ENCODE results near the gene FMOD.

The FMOD gene

GRCh38 chr1:203351037-203351625 is at the start of gene FMOD:
Gene FMOD (minus strand): TSS chr1:203351122. CDS start chr1:203348270, 2,852 bp downstream.
- DNase-seq, result peak in 1 of 2 experiments; percentile 3

- no peak for DNase-seq
Measured at GRCh38 chr1:203396595-203397194, 45.8 kb upstream of the FMOD start.

GRCh38 chr1:203395751-203396150 is 44.8 kb upstream of the FMOD start:
- no peak for DNase-seq

DNA sequence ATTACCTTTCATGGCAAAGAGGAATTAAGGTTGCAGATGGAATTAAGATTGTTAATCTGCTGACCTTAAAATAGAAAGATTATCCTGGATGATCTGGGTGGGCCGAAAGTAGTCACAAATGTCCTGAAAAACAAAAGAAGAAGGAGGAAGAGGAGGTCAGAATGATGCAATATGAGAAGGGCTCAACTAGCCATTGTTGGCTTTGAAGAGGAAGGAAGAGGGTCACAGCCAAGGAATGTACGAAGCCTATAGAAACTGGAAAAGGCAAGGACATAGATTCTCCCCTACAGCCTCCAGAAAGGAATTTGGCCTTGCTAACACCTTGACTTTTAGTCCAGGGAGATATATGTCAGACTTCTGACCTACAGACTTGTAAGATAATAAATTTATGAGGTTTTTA is 39.4 kb upstream of the FMOD start:
- DNase-seq, result no peak

- DNase-seq, result no peak
Measured at GRCh38 chr1:203388683-203389082, 37.8 kb upstream of the FMOD start.

DNA sequence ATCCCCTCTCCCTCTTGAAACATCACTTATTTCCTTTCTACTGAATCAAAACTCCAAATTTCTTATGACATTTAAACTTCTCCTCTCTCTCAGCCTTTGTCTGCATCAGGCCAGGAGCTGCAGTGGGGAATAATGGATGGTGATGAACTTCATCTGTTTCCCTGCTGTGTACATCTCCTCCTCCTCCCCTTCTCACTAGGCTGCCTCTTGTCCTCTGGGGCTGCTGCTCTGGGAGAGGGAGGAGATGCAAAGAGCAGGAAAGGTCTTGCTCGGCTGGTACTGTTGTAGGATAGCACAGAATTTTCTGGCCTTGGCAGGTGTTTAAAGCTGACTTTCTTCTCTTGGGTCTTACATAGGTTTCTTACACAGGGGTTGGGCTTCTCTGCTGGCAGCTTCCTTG is 31.1 kb upstream of the FMOD start:
- no peak for DNase-seq

DNA sequence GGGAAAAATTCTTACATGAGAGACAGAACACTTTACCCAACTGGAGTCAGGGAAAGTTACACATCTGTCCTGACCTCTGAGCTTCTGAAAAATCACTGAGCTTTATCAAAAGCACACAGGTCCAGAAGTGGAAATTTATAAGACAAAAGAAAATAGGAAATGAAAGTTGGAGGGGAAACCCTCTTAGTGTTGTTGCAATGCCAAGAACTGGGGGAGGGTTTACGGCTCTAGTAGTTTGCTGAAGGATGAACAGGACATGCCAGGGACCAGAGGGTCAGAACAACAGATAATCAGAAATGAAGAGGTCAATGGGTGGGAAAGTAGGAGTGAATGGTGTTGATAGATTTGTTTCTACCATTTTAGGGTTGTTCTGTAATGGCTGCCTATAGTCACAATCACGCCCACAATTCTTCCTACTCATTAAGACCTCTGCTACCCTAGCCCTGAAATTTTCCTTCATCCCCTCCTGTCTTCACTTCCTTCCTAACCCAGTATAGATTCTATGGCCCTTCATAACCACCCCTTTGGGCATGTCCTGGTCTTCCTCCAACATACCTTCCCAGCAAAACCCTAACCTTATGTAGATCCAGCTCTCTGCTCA is 30.3 kb upstream of the FMOD start:
- DNase-seq, result no peak

DNA sequence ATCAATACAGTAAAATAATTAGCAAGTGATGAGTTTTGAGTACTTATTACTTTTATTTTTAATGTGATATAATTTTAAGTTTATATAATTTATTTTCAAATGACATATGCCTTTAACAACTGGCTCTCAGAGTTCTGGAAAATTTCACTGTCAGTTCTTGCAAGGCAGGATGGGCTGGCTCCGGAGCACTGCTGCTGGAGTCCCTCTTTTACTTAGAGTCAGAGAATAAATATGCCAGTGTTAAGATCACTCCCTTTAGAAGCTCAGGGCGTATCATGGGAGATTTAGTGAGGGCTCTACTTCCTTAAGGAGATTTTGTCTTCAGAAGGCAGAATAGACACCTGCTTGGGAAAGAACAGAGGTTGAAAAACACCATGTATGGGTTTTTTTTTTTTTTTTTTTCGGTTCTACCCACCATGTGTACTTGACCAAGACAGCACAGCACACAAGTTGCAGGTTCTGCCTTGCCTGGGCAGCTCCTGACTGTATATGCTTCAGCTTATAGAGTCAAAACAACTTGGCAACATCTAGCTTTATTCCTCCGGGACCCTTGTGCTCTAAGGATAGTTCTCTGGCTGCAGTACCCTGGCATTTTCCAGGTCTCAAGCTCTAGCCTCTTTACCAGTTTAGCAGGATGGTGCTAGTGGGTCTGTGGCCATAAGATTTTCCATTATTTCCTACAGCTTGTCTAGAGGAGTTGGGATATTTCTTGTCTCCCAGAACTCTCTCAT is 29.7 kb upstream of the FMOD start:
- no peak for DNase-seq

GRCh38 chr1:203379825-203380224 is 28.9 kb upstream of the FMOD start:
- no peak for DNase-seq

DNA sequence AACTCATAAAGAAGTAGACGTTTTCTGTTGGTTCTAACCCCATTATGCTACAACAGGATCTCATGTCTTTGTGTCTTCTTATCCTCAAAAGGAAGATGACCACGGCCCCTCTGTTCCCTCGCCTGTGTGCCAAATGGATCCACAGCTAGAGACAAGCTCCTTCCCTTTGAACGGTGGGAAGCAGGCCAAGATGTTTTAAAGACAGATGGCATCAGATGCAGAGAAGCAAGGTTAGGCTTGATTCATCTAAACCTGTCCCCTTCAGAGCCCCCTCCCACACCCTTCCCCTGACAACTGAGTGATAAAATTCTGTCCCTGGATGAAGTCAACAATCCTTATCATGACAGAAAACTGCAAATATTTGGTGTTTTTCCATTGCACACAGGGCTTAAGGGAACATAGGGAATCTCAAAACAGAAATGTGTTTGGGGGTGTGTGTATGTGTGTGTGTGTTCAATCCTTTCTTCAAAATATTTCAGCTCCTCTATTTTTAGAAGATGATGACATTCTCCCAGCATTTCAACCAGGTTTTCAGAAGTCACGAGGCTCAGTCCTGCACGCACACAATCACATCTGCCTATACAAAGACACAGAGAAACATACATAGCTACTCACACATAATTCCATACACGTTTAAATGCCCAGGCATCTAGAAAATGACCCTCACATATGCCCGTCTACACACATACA is 27.8 kb upstream of the FMOD start:
- no peak for DNase-seq

DNA sequence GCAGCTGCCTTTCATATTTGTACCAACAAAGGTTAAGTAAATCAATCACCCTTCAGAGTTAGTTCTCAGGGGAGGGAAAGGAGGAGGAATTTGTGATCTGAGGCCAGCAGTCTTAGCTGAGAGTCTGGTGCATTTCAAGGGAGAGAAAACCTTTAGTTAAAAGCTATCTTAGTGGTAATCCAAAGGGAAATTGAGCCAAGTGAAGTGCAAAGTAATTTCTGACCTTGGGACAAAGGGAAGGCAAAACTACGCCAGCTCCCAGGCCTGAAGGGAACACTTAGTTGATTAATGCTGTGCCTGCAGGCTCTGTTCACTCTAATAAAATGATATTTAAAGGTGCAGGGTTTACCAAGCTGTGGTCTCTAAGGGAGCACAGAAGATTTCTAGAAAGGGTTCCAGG is 23.1 kb upstream of the FMOD start:
- DNase-seq, result no peak

GRCh38 chr1:203373002-203373401 is 22.1 kb upstream of the FMOD start:
- DNase-seq, result no peak

GRCh38 chr1:203371288-203371687 is 20.4 kb upstream of the FMOD start:
- no peak for DNase-seq

GRCh38 chr1:203369666-203370065 is 18.7 kb upstream of the FMOD start:
- DNase-seq, result no peak

DNA sequence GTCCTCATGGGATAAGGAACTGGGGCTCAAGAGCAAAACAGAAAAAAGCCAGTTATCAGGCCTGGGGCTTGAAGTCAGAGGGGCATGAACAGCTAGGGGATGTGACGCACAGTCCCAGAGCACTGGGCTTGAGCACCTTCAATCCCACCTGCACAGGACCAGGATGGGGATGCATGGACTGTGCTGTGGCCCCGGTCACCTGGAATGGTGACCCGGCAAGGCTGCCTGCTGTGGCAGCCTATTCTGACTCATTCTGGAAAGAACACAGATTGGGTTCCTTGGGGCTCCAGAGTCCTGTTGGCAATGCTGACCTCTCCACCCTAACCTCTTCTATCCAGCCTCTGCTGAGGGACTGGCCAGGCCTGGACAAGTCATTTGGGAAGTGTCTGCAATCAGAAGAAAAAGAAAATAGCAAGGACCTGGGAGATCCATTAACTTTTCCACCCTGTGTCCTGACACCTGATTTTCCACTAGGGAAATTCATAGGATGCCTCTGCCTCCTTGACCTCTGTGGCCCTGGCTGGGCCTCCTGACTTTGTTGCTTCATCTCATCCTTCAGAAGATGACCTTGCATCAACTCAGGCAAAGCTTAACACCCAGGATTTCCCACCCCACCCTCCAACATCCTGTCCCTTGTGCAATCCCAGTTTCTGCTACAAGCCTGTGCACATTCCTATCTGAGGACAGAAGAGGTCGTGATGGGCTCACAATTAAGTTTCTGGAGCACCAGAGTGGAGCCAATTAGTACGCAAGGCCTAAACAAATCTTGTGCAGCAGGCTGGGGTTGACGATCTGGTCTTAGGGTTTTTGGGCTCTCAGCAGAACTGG is 17.9 kb upstream of the FMOD start:
- no peak for DNase-seq

- no peak for DNase-seq
Measured at GRCh38 chr1:203367057-203367456, 16.1 kb upstream of the FMOD start.

- no peak for DNase-seq
Measured at GRCh38 chr1:203366476-203366875, 15.6 kb upstream of the FMOD start.

- no peak for DNase-seq
Measured at GRCh38 chr1:203364806-203365205, 13.9 kb upstream of the FMOD start.

- DNase-seq, result no peak
Measured at GRCh38 chr1:203364094-203364801, 13.3 kb upstream of the FMOD start.

DNA sequence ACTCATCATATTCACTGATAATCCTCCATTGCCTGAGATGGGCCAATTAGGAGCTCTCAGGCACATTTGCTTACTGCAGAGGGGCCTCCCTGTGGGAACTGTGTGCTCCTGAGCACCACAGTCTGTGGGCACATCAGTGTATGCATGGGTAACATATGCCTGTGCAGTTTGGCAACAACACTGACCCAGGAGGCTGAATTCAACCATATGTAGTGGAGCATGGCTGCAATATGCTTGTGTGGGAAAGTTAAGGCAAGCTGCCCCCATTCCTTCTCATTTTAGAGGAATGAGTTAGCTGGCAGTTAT is 11.8 kb upstream of the FMOD start:
- DNase-seq, result no peak

DNA sequence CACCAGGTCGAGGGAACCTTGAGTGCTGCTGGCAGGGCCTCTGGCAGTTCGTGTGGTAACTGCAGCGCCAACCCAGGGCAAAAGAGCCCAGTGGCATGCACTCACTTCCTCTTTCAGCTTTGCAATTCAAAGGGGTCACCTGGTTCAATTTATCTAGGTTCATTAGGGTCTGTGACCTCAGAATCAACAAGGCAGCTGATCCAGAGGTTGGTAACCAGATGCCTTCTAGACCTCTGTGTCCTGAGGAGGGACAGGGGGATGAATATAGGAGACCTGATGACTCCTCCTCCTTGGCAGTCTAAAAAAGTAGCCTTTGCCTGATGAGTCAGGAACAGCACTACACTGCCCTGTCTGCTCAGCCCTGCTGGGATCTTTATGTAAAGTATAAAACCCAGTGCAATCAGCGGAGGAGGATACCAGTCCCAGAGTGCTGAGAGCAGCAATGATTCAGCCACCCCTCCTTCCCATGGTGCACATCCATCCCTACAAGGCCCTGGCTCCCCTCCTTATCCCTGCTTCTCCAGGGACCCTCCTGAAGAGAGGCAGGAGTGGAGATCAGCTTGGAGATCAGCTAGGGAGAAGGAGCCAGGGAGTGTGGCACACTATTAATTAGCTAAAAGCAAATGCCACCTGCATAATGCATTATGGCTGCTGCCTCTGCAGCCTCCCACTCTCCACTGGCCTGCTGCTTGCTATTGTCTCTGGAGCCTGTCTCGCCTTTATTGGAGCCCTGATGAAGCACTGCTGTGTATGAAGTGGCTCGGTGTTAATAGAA is 11.2 kb upstream of the FMOD start:
- no peak for DNase-seq
